Measurements from ENCODE around the gene YWHAB.

DNA sequence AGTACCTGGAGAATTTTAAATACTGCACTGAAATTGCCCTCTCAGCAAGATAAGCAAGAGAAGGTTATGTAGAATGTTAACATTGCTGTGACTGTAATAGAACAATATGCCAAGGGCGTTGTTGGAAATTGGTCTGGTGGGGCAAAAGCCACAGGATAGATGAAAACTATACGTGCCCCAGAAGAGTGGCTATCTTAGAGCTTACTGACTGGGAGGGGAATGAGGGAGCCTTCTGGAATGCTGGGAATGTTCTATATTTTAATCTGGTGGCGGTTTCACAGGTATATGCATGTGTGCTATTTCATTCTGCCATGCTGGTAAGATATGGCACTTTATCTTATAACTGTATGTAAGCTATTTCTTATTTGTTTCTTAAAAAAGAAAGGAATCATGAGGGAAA lies 35.2 kb upstream of the YWHAB start:
- TF ChIP-seq, protein P1, sequence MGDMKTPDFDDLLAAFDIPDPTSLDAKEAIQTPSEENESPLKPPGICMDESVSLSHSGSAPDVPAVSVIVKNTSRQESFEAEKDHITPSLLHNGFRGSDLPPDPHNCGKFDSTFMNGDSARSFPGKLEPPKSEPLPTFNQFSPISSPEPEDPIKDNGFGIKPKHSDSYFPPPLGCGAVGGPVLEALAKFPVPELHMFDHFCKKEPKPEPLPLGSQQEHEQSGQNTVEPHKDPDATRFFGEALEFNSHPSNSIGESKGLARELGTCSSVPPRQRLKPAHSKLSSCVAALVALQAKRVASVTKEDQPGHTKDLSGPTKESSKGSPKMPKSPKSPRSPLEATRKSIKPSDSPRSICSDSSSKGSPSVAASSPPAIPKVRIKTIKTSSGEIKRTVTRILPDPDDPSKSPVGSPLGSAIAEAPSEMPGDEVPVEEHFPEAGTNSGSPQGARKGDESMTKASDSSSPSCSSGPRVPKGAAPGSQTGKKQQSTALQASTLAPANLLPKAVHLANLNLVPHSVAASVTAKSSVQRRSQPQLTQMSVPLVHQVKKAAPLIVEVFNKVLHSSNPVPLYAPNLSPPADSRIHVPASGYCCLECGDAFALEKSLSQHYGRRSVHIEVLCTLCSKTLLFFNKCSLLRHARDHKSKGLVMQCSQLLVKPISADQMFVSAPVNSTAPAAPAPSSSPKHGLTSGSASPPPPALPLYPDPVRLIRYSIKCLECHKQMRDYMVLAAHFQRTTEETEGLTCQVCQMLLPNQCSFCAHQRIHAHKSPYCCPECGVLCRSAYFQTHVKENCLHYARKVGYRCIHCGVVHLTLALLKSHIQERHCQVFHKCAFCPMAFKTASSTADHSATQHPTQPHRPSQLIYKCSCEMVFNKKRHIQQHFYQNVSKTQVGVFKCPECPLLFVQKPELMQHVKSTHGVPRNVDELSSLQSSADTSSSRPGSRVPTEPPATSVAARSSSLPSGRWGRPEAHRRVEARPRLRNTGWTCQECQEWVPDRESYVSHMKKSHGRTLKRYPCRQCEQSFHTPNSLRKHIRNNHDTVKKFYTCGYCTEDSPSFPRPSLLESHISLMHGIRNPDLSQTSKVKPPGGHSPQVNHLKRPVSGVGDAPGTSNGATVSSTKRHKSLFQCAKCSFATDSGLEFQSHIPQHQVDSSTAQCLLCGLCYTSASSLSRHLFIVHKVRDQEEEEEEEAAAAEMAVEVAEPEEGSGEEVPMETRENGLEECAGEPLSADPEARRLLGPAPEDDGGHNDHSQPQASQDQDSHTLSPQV (IDR thresholded peaks at IDR 0.05): no peak
- TF ChIP-seq BCL11A (IDR thresholded peaks at IDR 0.05; ENCODE audit: low read depth, low read length): no peak
- TF ChIP-seq, protein P2, sequence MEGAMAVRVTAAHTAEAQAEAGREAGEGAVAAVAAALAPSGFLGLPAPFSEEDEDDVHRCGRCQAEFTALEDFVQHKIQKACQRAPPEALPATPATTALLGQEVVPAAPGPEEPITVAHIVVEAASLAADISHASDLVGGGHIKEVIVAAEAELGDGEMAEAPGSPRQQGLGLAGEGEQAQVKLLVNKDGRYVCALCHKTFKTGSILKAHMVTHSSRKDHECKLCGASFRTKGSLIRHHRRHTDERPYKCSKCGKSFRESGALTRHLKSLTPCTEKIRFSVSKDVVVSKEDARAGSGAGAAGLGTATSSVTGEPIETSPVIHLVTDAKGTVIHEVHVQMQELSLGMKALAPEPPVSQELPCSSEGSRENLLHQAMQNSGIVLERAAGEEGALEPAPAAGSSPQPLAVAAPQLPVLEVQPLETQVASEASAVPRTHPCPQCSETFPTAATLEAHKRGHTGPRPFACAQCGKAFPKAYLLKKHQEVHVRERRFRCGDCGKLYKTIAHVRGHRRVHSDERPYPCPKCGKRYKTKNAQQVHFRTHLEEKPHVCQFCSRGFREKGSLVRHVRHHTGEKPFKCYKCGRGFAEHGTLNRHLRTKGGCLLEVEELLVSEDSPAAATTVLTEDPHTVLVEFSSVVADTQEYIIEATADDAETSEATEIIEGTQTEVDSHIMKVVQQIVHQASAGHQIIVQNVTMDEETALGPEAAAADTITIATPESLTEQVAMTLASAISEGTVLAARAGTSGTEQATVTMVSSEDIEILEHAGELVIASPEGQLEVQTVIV (IDR thresholded peaks at IDR 0.05; ENCODE audit: borderline replicate concordance, partially characterized antibody): no peak
- no peak for TF ChIP-seq POLR2A (IDR thresholded peaks at IDR 0.05; ENCODE audit: low read depth, low read length)
